ENCODE measurements around the gene HIVEP2. TPM values are rescaled to one million over a fixed set of nuclear protein-coding genes. Genes with fewer than 3 reads are reported as not detected.
A peak's percentile ranks its signal among the peaks of the same experiment; 100 is the strongest.
"Not testable (repeated sequence)": the region's sequence is repeated elsewhere in the genome, so short reads cannot be mapped to it uniquely, and the experiment has no call there.

The HIVEP2 gene
- 10 to 100 TPM; 28.4 to 30.8 TPM for total RNA-seq
- long read RNA-seq, donor 1, partial matches to known transcripts: 4 of 5 reads
- long read RNA-seq, donor 1, other reads (novel, unspliced or antisense): 1 of 5 reads
- long read RNA-seq, donor 2, partial matches to known transcripts: 1 of 5 reads
- long read RNA-seq, donor 2, other reads (novel, unspliced or antisense): 4 of 5 reads

GRCh38 chr6:142945049-142945445 is at the start of gene HIVEP2:
Gene HIVEP2, minus strand, starts transcription at chr6:142945176. Its CDS starts 170,438 bp downstream, at chr6:142774738.
- intact Hi-C loops (cut with DNase I): loop anchor here (5.0 to 10.0 kb wide), 4 partner anchors 60 to 253 kb away; no protein-coding TSS in a partner anchor

DNA sequence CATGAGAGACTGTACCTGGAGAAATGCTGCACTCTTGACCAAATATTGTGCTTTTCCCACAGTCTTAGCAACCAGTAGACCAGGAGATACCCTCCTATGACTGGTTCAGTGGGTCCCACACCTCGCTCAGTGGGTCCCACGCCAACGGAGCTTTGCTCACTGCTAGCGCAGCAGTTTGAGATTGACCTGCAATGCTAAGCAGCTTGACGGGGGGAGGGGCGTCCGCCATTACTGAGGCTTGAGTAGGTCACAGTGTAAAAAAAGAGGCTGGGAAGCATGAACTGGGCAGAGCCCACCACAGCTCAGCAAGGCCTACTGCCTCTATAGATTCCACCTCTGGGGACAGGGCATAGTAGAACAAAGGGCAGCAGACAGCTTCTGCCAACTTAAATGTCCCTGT is 49.0 kb upstream of the HIVEP2 start:
- no peak for DNase-seq (ENCODE audit: low spot score)
- intact Hi-C loops (cut with DNase I): no loop called here

More at GRCh38 chr6:142945049-142945445, at the start of gene HIVEP2:
- DNase-seq (ENCODE audit: low spot score): peak; percentile 96

GRCh38 chr6:142987490-142987889 is 42.5 kb upstream of the HIVEP2 start:
- intact Hi-C loops (cut with DNase I): no loop called here
- DNase-seq (ENCODE audit: low spot score): no peak

DNA sequence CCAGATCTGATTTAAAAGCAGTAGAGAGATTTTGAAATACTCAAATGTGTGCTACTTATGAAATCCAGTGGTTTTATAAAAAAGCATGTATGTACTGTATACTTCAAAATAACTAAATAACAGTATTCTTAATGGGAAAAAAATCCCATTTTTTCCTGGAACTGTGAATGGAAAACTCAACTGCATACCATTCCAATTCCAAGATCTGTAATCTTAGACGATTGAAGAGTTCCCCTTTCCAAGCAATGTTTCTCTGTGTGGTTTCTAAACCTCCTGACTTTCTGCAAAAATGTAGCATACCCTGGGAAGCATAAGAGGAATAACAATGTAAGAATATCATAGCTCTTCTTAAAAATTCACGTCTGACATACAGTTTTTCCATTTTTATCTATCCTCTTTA is 40.3 kb upstream of the HIVEP2 start:
- intact Hi-C loops (cut with DNase I): no loop called here
- DNase-seq (ENCODE audit: low spot score): no peak

DNA sequence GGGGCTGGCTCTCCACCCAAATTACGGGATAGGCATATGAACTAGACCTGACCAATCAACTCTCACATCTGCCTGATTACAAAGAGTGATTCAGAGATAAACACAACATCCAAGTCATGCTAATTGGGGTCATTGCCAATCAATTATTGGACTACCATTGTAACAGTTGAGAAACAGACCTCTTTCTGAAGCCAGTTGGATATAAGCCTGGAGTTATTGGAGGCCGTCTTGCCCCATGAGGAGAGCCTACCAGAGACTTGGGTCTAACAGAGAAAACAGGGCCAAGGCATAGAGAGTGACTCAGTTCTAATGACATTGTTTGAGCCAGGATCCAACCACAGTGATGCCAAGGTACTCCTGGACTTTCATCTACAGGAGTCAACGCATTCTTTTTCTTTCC is 39.4 kb upstream of the HIVEP2 start:
- intact Hi-C loops (cut with DNase I): no loop called here
- DNase-seq (ENCODE audit: low spot score): no peak

GRCh38 chr6:142975365-142975764 is 30.4 kb upstream of the HIVEP2 start:
- DNase-seq (ENCODE audit: low spot score): no peak
- intact Hi-C loops (cut with DNase I): no loop called here

DNA sequence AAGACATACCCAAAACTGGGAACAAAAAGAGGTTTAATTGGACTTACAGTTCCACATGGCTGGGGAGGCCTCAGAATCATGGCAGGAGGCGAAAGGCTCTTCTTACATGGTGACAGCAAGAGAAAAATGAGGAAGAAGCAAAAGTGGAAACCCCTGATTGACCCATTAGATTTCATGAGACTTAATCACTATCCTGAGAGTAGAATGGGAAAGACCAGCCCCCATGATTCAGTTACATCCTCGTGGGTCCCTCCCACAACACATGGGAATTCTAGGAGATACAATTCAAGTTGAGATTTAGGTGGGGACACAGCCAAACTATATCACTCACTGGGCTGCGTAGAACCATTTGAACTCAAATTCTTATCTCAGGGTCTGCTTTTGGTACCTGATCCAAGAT is 26.0 kb upstream of the HIVEP2 start:
- DNase-seq (ENCODE audit: low spot score); intact Hi-C loops (cut with DNase I): not testable (repeated sequence)

- no peak for DNase-seq (ENCODE audit: low spot score)
- intact Hi-C loops (cut with DNase I): no loop called here
Measured at GRCh38 chr6:142968601-142969000, 23.6 kb upstream of the HIVEP2 start.

GRCh38 chr6:142966294-142966693 is 21.3 kb upstream of the HIVEP2 start:
- intact Hi-C loops (cut with DNase I): no loop called here

DNA sequence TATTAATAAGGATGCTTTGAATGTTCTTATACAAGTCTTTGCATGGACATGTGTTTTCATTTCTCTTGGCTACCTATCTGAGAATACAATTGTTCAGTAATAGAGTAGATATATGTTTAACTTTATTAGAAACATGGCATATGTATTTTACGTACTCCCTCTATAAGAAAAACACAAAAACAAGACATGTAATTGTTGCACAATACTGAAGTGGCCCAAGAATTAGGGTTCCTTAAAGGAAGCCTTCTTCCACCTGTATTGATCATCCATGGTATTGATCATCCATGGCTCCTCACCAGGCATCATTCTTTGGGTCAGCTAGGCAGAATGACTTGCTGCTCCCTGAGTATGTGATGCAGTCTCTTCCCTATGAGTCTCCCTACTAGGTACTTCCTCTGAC is 20.2 kb upstream of the HIVEP2 start:
- no peak for DNase-seq (ENCODE audit: low spot score)
- intact Hi-C loops (cut with DNase I): no loop called here

More at GRCh38 chr6:142966294-142966693, 21.3 kb upstream of the HIVEP2 start:
- DNase-seq (ENCODE audit: low spot score): no peak

DNA sequence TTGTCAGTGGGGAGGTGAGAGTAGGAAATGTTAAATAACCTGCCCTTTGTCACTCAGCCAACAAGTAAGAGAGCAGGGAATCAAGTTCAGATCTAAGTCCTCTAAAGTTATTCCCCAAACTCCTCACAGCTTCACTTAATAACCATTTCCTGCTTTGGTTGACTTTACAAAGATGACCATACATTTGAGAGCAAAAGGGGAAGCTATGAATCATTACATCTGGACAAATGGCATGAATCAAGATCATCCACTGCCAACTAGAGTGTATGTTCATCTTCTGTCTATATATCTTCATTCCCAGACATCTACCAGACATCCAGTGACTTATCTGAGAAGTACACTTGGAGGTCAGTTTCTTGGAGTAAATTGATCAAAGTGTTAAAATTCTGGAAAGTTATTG is 15.1 kb upstream of the HIVEP2 start:
- intact Hi-C loops (cut with DNase I): no loop called here
- no peak for DNase-seq (ENCODE audit: low spot score)

- intact Hi-C loops (cut with DNase I): loop anchor here in 1 of 2 donors (10.0 kb wide), 1 partner anchor 236 kb away; no protein-coding TSS in a partner anchor
- no peak for DNase-seq (ENCODE audit: low spot score)
Measured at GRCh38 chr6:142958343-142958742, 13.4 kb upstream of the HIVEP2 start.

- intact Hi-C loops (cut with DNase I): loop anchor here in 1 of 2 donors (10.0 kb wide), 1 partner anchor 238 kb away; no protein-coding TSS in a partner anchor
- no peak for DNase-seq (ENCODE audit: low spot score)
Measured at GRCh38 chr6:142956726-142957125, 11.8 kb upstream of the HIVEP2 start.

GRCh38 chr6:142954844-142955243 is 9.9 kb upstream of the HIVEP2 start:
- intact Hi-C loops (cut with DNase I): loop anchor here in 1 of 2 donors (5.0 to 10.0 kb wide), 2 partner anchors 240 to 638 kb away; no protein-coding TSS in a partner anchor
- DNase-seq (ENCODE audit: low spot score): no peak

- intact Hi-C loops (cut with DNase I): loop anchor here in 1 of 2 donors (5.0 to 10.0 kb wide), 2 partner anchors 241 to 636 kb away; no protein-coding TSS in a partner anchor
- no peak for DNase-seq (ENCODE audit: low spot score)
Measured at GRCh38 chr6:142953373-142954273, 8.6 kb upstream of the HIVEP2 start.

DNA sequence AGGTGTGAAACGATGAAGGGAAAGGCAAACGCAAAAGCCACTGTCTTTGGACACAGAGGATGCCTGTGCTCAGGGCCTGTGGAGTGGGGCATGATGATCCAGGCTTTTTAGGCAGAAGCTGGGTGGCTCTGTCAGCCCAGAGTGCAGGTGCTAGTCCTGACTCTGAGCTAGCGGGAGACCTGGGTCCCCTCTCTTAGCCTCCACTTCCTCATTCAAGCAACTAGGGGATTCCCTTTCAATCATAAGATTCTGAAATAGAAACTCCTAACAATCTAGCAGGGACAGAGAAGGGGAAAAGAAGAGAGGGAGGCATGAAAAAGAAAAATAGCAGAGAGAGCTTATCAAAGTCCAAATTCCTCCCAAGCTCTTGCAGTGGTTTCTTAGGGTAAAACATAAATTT is 7.6 kb upstream of the HIVEP2 start:
- DNase-seq (ENCODE audit: low spot score): no peak
- intact Hi-C loops (cut with DNase I): loop anchor here in 1 of 2 donors (5.0 to 10.0 kb wide), 2 partner anchors 242 to 635 kb away; no protein-coding TSS in a partner anchor

GRCh38 chr6:142950291-142950690 is 5.3 kb upstream of the HIVEP2 start:
- intact Hi-C loops (cut with DNase I): loop anchor here in 1 of 2 donors (5.0 to 10.0 kb wide), 2 partner anchors 245 to 633 kb away; no protein-coding TSS in a partner anchor

DNA sequence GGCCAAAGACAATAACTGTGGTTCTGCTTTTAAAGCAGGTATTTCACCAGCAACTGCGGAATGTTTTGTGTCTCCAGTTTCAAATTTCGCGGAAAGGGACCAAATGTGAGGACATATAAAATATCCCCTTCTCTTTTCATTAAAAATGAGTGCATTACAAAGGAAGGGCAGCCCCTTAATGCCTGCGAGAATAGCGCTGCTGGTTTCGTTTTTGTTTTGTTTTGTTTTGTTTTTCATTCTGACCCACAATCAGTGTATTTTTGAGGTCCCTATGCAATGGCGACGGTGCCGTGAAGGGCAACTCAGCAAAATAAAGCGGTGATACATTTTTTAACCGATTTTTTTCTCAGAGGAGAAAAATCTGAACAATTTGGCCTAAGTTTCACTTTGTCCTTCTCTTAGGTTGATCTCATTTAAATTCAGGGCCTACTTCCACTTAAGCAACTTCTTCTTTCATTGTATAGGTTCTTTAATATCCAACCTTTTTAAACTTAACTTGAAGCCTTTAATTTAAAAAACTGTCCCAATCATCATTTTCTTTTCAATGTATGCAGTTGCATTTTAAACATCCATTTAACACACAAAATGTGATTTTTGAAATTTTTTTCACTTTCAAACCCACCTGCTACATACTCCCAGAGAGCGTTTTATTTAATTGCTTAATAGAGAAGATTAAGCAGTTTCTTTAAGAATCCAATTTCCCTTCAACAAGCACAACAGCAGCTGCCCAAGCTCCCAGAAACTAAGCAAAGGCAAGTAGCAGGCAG is 2.9 kb upstream of the HIVEP2 start:
- no peak for DNase-seq (ENCODE audit: low spot score)
- intact Hi-C loops (cut with DNase I): loop anchor here (5.0 to 10.0 kb wide), 4 partner anchors 63 to 256 kb away; no protein-coding TSS in a partner anchor

More at GRCh38 chr6:142950291-142950690, 5.3 kb upstream of the HIVEP2 start:
- no peak for DNase-seq (ENCODE audit: low spot score)

Data from posterior vena cava (tissue), 2 donors.